ENCODE measurements around the gene PIBF1. TPM values are rescaled to one million over a fixed set of nuclear protein-coding genes. Genes with fewer than 3 reads are reported as not detected.

PIBF1 gene
- total RNA-seq: 16.9 TPM

GRCh38 chr13:72781451-72782439, at the start of gene PIBF1, which contains the start of gene DIS3:
PIBF1 (plus strand) TSS chr13:72782133; CDS start chr13:72783470, 1,337 bp downstream.
DIS3 (minus strand) TSS chr13:72781900; CDS start chr13:72781832, 68 bp downstream.
- peaks cover 50% of the 10 kb centered on the region for H3K4me1 ChIP-seq
- intact Hi-C loops (cut with DNase I): loop anchor here (10.0 kb wide), 1 partner anchor 57 kb away; the partner anchor contains the start of genes BORA and MZT1
- H3K27me3 ChIP-seq: no peaks in the 10 kb centered on the region
- H3K9me3 ChIP-seq: no peaks in the 10 kb centered on the region
- TF ChIP-seq POLR2AphosphoS5 (IDR thresholded peaks at IDR 0.05; ENCODE audit: insufficient read depth in 1 of 2, low read depth in 1 of 2): peak; percentile 89 to 97
- TF ChIP-seq, protein P1, sequence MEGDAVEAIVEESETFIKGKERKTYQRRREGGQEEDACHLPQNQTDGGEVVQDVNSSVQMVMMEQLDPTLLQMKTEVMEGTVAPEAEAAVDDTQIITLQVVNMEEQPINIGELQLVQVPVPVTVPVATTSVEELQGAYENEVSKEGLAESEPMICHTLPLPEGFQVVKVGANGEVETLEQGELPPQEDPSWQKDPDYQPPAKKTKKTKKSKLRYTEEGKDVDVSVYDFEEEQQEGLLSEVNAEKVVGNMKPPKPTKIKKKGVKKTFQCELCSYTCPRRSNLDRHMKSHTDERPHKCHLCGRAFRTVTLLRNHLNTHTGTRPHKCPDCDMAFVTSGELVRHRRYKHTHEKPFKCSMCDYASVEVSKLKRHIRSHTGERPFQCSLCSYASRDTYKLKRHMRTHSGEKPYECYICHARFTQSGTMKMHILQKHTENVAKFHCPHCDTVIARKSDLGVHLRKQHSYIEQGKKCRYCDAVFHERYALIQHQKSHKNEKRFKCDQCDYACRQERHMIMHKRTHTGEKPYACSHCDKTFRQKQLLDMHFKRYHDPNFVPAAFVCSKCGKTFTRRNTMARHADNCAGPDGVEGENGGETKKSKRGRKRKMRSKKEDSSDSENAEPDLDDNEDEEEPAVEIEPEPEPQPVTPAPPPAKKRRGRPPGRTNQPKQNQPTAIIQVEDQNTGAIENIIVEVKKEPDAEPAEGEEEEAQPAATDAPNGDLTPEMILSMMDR (IDR thresholded peaks at IDR 0.05): no peak
- TF ChIP-seq POLR2A (IDR thresholded peaks at IDR 0.05): peak in 1 of 2 donors; percentile 30
- peak; percentile 97 to 98 for DNase-seq (ENCODE audit: extremely low spot score in 2 of 2)
- H3K27ac ChIP-seq: peak within 1 kb of the TSS; percentile 84
- H3K4me3 ChIP-seq: peak within 1 kb of the TSS; percentile 72 to 100
- peaks cover 0 to 14% of the 10 kb centered on the region in 2 donors for H3K36me3 ChIP-seq

DNA sequence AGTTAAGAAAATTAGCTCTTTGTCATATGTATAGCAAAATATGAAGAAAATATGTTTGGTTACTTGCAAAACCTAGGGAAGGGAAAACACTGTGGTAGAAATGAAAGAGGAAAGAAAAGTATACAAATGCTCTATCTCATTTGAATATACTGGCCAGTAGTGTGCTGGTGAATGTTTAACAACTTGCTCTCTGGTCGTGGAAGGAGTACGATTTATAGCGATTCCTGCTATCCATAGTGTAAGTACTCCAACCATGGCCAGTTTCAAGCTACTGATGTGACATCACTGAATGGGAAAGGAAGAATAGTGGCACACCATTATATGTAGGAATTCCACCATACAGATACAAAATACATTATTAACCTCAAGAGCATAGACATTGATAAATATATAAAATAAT, 44.9 kb upstream of the PIBF1 start:
- DNase-seq (ENCODE audit: extremely low spot score in 2 of 2): no peak
- Histone ChIP-seq H3K9me3 (no peaks in the 10 kb centered on the region), H3K27me3 (no peaks in the 10 kb centered on the region), H3K36me3 (no peaks in the 10 kb centered on the region), H3K4me3 (no peak overlapping the region), H3K27ac (no peak overlapping the region), H3K4me1 (no peaks in the 10 kb centered on the region)
- intact Hi-C loops (cut with DNase I): no loop called here
- TF ChIP-seq POLR2A (IDR thresholded peaks at IDR 0.05) (no peak), POLR2AphosphoS5 (IDR thresholded peaks at IDR 0.05; ENCODE audit: insufficient read depth in 1 of 2, low read depth in 1 of 2) (no peak)
- TF ChIP-seq, protein P1 (IDR thresholded peaks at IDR 0.05): no peak

- Histone ChIP-seq H3K27me3 (no peaks in the 10 kb centered on the region), H3K9me3 (no peaks in the 10 kb centered on the region), H3K4me3 (no peak overlapping the region), H3K27ac (no peak overlapping the region), H3K36me3 (peaks cover 0 to 5% of the 10 kb centered on the region in 2 donors), H3K4me1 (no peaks in the 10 kb centered on the region)
- TF ChIP-seq POLR2A (IDR thresholded peaks at IDR 0.05) (no peak), POLR2AphosphoS5 (IDR thresholded peaks at IDR 0.05; ENCODE audit: insufficient read depth in 1 of 2, low read depth in 1 of 2) (no peak)
- TF ChIP-seq, protein P1 (IDR thresholded peaks at IDR 0.05): no peak
- intact Hi-C loops (cut with DNase I): no loop called here
- DNase-seq (ENCODE audit: extremely low spot score in 2 of 2): no peak
These were observed 41.9 kb upstream of the PIBF1 start for GRCh38 chr13:72740015-72740414.

DNA sequence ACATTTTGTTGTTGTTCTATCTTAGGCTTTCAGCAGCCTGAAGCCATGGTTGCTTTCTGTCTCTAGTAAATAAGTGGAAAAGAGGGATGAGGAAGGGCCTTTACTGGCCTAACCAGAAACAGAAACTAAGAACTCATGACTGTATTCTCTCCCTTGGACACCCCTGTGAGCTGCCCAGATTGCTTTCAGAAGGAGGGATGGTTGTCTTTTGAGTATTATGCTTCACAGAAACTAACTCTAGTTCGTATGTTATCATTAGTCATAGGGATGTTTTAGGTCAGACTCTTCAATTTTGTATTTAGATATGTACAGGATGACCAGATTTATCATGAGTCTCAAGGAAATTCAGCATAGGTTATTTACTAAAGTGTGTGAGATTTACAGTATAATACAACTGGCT, 36.7 kb upstream of the PIBF1 start:
- TF ChIP-seq POLR2AphosphoS5 (IDR thresholded peaks at IDR 0.05; ENCODE audit: insufficient read depth in 1 of 2, low read depth in 1 of 2) (no peak), POLR2A (IDR thresholded peaks at IDR 0.05) (no peak)
- TF ChIP-seq, protein P1 (IDR thresholded peaks at IDR 0.05): no peak
- Histone ChIP-seq H3K27ac (no peak overlapping the region), H3K4me1 (no peaks in the 10 kb centered on the region), H3K4me3 (no peak overlapping the region), H3K9me3 (no peaks in the 10 kb centered on the region), H3K36me3 (peaks cover 0 to 8% of the 10 kb centered on the region in 2 donors), H3K27me3 (no peaks in the 10 kb centered on the region)
- intact Hi-C loops (cut with DNase I): no loop called here
- DNase-seq (ENCODE audit: extremely low spot score in 2 of 2): no peak

Measured in vagina (tissue), 2 donors.